ENCODE results near the gene TRIM8.

Gene TRIM8

GRCh38 chr10:102615361-102615760, 28.9 kb upstream of the TRIM8 start:
- no peak for DNase-seq (ENCODE audit: low read depth in 2 of 2)

- DNase-seq (ENCODE audit: low read depth in 2 of 2) = no peak
Observed at GRCh38 chr10:102616066-102616770, 28.1 kb upstream of the TRIM8 start.

GRCh38 chr10:102617041-102617440, 27.2 kb upstream of the TRIM8 start:
- no peak for DNase-seq (ENCODE audit: low read depth in 2 of 2)

- no peak for DNase-seq (ENCODE audit: low read depth in 2 of 2)
Observed at GRCh38 chr10:102617816-102618215, 26.5 kb upstream of the TRIM8 start.

GRCh38 chr10:102619281-102619981, 24.8 kb upstream of the TRIM8 start:
- no peak for DNase-seq (ENCODE audit: low read depth in 2 of 2)

- DNase-seq (ENCODE audit: low read depth in 2 of 2) = no peak
Observed at GRCh38 chr10:102620138-102620590, 24.1 kb upstream of the TRIM8 start.

GRCh38 chr10:102620591-102621442, 23.5 kb upstream of the TRIM8 start:
- DNase-seq (ENCODE audit: low read depth in 2 of 2) = no peak

GRCh38 chr10:102621443-102622325, 22.6 kb upstream of the TRIM8 start:
- DNase-seq (ENCODE audit: low read depth in 2 of 2) = no peak

GRCh38 chr10:102624094-102624493, 20.2 kb upstream of the TRIM8 start:
- DNase-seq (ENCODE audit: low read depth in 2 of 2) = no peak

GRCh38 chr10:102624751-102625645, 19.3 kb upstream of the TRIM8 start:
- no peak for DNase-seq (ENCODE audit: low read depth in 2 of 2)

- DNase-seq (ENCODE audit: low read depth in 2 of 2) = no peak
Observed at GRCh38 chr10:102626026-102626685, 18.1 kb upstream of the TRIM8 start.

GRCh38 chr10:102627291-102627735, 17.0 kb upstream of the TRIM8 start:
- DNase-seq (ENCODE audit: low read depth in 2 of 2) = no peak

- no peak for DNase-seq (ENCODE audit: low read depth in 2 of 2)
Observed at GRCh38 chr10:102627736-102628293, 16.5 kb upstream of the TRIM8 start.

GRCh38 chr10:102628451-102628911, 15.8 kb upstream of the TRIM8 start:
- no peak for DNase-seq (ENCODE audit: low read depth in 2 of 2)

- DNase-seq (ENCODE audit: low read depth in 2 of 2) = no peak
Observed at GRCh38 chr10:102629661-102630614, 14.3 kb upstream of the TRIM8 start.

- DNase-seq (ENCODE audit: low read depth in 2 of 2) = no peak
Observed at GRCh38 chr10:102630663-102631062, 13.6 kb upstream of the TRIM8 start.

- no peak for DNase-seq (ENCODE audit: low read depth in 2 of 2)
Observed at GRCh38 chr10:102631525-102632393, 12.5 kb upstream of the TRIM8 start.

All from stimulated activated CD4-positive, alpha-beta T cell treated with anti-CD3 and anti-CD28 coated beads, Interleukin-1b, Interleukin-23, amount 100 ng/mL, for 1 hour (primary cell).